ENCODE measurements around the gene GPC6. TPM values are rescaled to one million over a fixed set of nuclear protein-coding genes. Genes with fewer than 3 reads are reported as not detected.

GPC6 gene
- total RNA-seq, 1 experiment from 2014 or later: not detected

- H3K4me1 Mint-ChIP-seq (ENCODE audit: low read depth, unreplicated experiment): no peaks in the 10 kb centered on the region
- no TSS peak for BruUV-seq (replicated peaks)
- CTCF ChIA-PET: no interaction called here
- H3K27ac Mint-ChIP-seq (ENCODE audit: unreplicated experiment): no peak overlapping the region
- H3K4me3 Mint-ChIP-seq (ENCODE audit: low read depth, unreplicated experiment): no peak overlapping the region
- DNase-seq: no peak
- no peak for TF ChIP-seq CTCF (IDR thresholded peaks at IDR 0.05; ENCODE audit: unreplicated experiment)
- H3K36me3 Mint-ChIP-seq (ENCODE audit: insufficient read depth, unreplicated experiment): no peaks in the 10 kb centered on the region
- peaks cover 2% of the 10 kb centered on the region for H3K9me3 Mint-ChIP-seq (ENCODE audit: low read depth, unreplicated experiment)
- intact Hi-C loops (cut with micrococcal nuclease; ENCODE audit: unreplicated experiment): no loop called here
- H3K27me3 Mint-ChIP-seq (ENCODE audit: unreplicated experiment): no peaks in the 10 kb centered on the region
These were observed 1019.9 kb downstream of the GPC6 start for GRCh38 chr13:94246495-94246894.

- intact Hi-C loops (cut with micrococcal nuclease; ENCODE audit: unreplicated experiment): no loop called here
- H3K4me3 Mint-ChIP-seq (ENCODE audit: low read depth, unreplicated experiment): no peak overlapping the region
These were observed 1021.3 kb downstream of the GPC6 start for GRCh38 chr13:94247890-94248289.

GRCh38 chr13:94248454-94249228, 1022.0 kb downstream of the GPC6 start:
- Mint-ChIP-seq H3K9me3 (ENCODE audit: low read depth, unreplicated experiment) (peaks cover 2% of the 10 kb centered on the region), H3K27ac (ENCODE audit: unreplicated experiment) (no peak overlapping the region)
- CTCF ChIA-PET: no interaction called here

More at GRCh38 chr13:94247890-94248289, 1021.3 kb downstream of the GPC6 start:
- Mint-ChIP-seq H3K27me3 (ENCODE audit: unreplicated experiment) (no peaks in the 10 kb centered on the region), H3K4me1 (ENCODE audit: low read depth, unreplicated experiment) (no peaks in the 10 kb centered on the region), H3K9me3 (ENCODE audit: low read depth, unreplicated experiment) (peaks cover 2% of the 10 kb centered on the region), H3K27ac (ENCODE audit: unreplicated experiment) (no peak overlapping the region), H3K36me3 (ENCODE audit: insufficient read depth, unreplicated experiment) (no peaks in the 10 kb centered on the region)
- DNase-seq: no peak
- CTCF ChIA-PET: no interaction called here
- no peak for TF ChIP-seq CTCF (IDR thresholded peaks at IDR 0.05; ENCODE audit: unreplicated experiment)
- no TSS peak for BruUV-seq (replicated peaks)

GRCh38 chr13:94249512-94249911, 1022.9 kb downstream of the GPC6 start:
- Mint-ChIP-seq H3K27ac (ENCODE audit: unreplicated experiment) (no peak overlapping the region), H3K9me3 (ENCODE audit: low read depth, unreplicated experiment) (peaks cover 2% of the 10 kb centered on the region), H3K4me1 (ENCODE audit: low read depth, unreplicated experiment) (no peaks in the 10 kb centered on the region), H3K4me3 (ENCODE audit: low read depth, unreplicated experiment) (no peak overlapping the region), H3K36me3 (ENCODE audit: insufficient read depth, unreplicated experiment) (no peaks in the 10 kb centered on the region), H3K27me3 (ENCODE audit: unreplicated experiment) (no peaks in the 10 kb centered on the region)
- BruUV-seq (replicated peaks): no TSS peak
- CTCF ChIA-PET: no interaction called here
- intact Hi-C loops (cut with micrococcal nuclease; ENCODE audit: unreplicated experiment): no loop called here
- DNase-seq: no peak
- TF ChIP-seq CTCF (IDR thresholded peaks at IDR 0.05; ENCODE audit: unreplicated experiment): no peak

More at GRCh38 chr13:94248454-94249228, 1022.0 kb downstream of the GPC6 start:
- intact Hi-C loops (cut with micrococcal nuclease; ENCODE audit: unreplicated experiment): no loop called here
- DNase-seq: no peak
- H3K4me1 Mint-ChIP-seq (ENCODE audit: low read depth, unreplicated experiment): no peaks in the 10 kb centered on the region
- no peak for TF ChIP-seq CTCF (IDR thresholded peaks at IDR 0.05; ENCODE audit: unreplicated experiment)
- no peak overlapping the region for H3K4me3 Mint-ChIP-seq (ENCODE audit: low read depth, unreplicated experiment)
- no peaks in the 10 kb centered on the region for H3K36me3 Mint-ChIP-seq (ENCODE audit: insufficient read depth, unreplicated experiment)
- no peaks in the 10 kb centered on the region for H3K27me3 Mint-ChIP-seq (ENCODE audit: unreplicated experiment)
- BruUV-seq (replicated peaks): no TSS peak

Data from Calu3 (cell line).